NT2/D1 (cell line): Measurements from ENCODE around the gene TMED1.

Experiments
- YY1 ChIP-seq: IDR thresholded peaks from 2 replicates; pipeline ENCODE4 v1.6.1; 2011; ENCODE audit not compliant: insufficient read length, insufficient read depth
- ZNF274 ChIP-seq: IDR thresholded peaks from 2 replicates; pipeline ENCODE4 v1.6.1; 2011; ENCODE audit warnings: mild to moderate bottlenecking, low read depth, low read length

GRCh38 chr19:10796653-10797052 is 39.4 kb downstream of the TMED1 start:
- TF ChIP-seq YY1 (no peak), ZNF274 (no peak)
